A549 (cell line): ENCODE results near the gene ANK2. TPM values are rescaled to one million over a fixed set of nuclear protein-coding genes. Genes with fewer than 3 reads are reported as not detected.

Experiments
- ATAC-seq, 2 experiments: fragments of 200-7000 bp in 1 of 2; fragments of >200 bp in 1 of 2; cut with Nextera tagmentation in 1 of 2; cut with Tn5 transposase in 1 of 2; 3 replicates each; pipeline versions ENCODE4 v1.8.0 to v1.9.1; 2018 to 2020; ENCODE audit warnings: mild to moderate bottlenecking in 1 of 2, moderate library complexity in 1 of 2
- CTCF ChIA-PET: fragments of 300-600 bp; sonication (Branson Sonifier 250); formaldehyde crosslinking; extraction: SDS; loops from one replicate; lab custom pipeline; 2021; ENCODE audit warnings: antibody characterized with exemption, inconsistent platforms; lab: Yijun Ruan, JAX
- POLR2A ChIA-PET: fragments of 350-600 bp; formaldehyde crosslinking; extraction: SDS; loops from one replicate; lab custom pipeline; 2021; ENCODE audit warnings: antibody characterized with exemption, inconsistent platforms; lab: Yijun Ruan, JAX
- DNase-seq, 2 experiments: peaks; one replicate each; pipeline versions ENCODE4 v3.0.0 to v3.0.0-alpha.2; 2011 to 2016; ENCODE audit warnings: low read depth in 1 of 2, low spot score in 1 of 2
- FAIRE-seq: peaks from 2 replicates; lab custom pipeline; 2011; peaks lifted over from hg19 to GRCh38; lab: Jason Lieb, UNC
- H3K27ac ChIP-seq, 2 experiments: fragments of >200 bp; sonication (Bioruptor Twin); formaldehyde crosslinking; 3 replicates each; pipeline ENCODE4 v1.5.1; 2016 to 2017
- H3K4me1 ChIP-seq: fragments of >200 bp; sonication (Bioruptor Twin); formaldehyde crosslinking; 3 replicates; pipeline ENCODE4 v1.6.1; 2016
- H3K4me2 ChIP-seq: fragments of >200 bp; sonication (Bioruptor Twin); formaldehyde crosslinking; 3 replicates; pipeline ENCODE4 v1.6.1; 2016
- H3K4me3 ChIP-seq: fragments of >200 bp; sonication (Bioruptor Twin); formaldehyde crosslinking; 3 replicates; pipeline ENCODE4 v1.5.1; 2016
- H3K9me3 ChIP-seq: fragments of >200 bp; sonication (Bioruptor Twin); formaldehyde crosslinking; 3 replicates; pipeline ENCODE4 v1.6.1; 2016
- BHLHE40 ChIP-seq: IDR thresholded peaks from 2 replicates; pipeline ENCODE4 v1.6.1; 2012; ENCODE audit warnings: low read depth, low read length, inconsistent platforms
- CBX2 ChIP-seq: fragments of 200-600 bp; sonication (generic); IDR thresholded peaks from 2 replicates; pipeline ENCODE4 v1.6.1; 2016; ENCODE audit warnings: low read depth, mild to moderate bottlenecking, borderline replicate concordance
- CEBPB ChIP-seq, 2 experiments: fragments of >200 bp in 1 of 2; sonication (Bioruptor Twin) in 1 of 2; formaldehyde crosslinking in 1 of 2; IDR thresholded peaks; 2 replicates each; pipeline ENCODE4 v1.6.1; 2012 to 2016
- CHD2 ChIP-seq: fragments of 150-350 bp; IDR thresholded peaks from 2 replicates; pipeline ENCODE4 v1.6.1; 2014; ENCODE audit warnings: low read length; ENCODE audit not compliant: partially characterized antibody
- CHD4 ChIP-seq: fragments of 200-600 bp; sonication (generic); IDR thresholded peaks from 2 replicates; pipeline ENCODE4 v1.6.1; 2016; ENCODE audit warnings: antibody characterized with exemption, mild to moderate bottlenecking, borderline replicate concordance
- FOSB ChIP-seq: fragments of 250-450 bp; sonication (Bioruptor Pico); IDR thresholded peaks from 2 replicates; pipeline ENCODE4 v1.5.0; 2020; ENCODE audit warnings: mild to moderate bottlenecking, moderate library complexity
- FOSL2 ChIP-seq, 2 experiments: fragments of 450-650 bp in 1 of 2; fragments of >200 bp in 1 of 2; sonication (Bioruptor Twin) in 1 of 2; formaldehyde crosslinking; IDR thresholded peaks; 2 replicates each; pipeline versions ENCODE4 v1.5.0 to v1.6.1; 2016 to 2020; ENCODE audit warnings: mild to moderate bottlenecking in 1 of 2, moderate library complexity in 1 of 2
- GATA3 ChIP-seq: IDR thresholded peaks from 2 replicates; pipeline ENCODE4 v1.6.1; 2012; ENCODE audit warnings: borderline replicate concordance
- HDAC2 ChIP-seq: fragments of 200-600 bp; sonication (generic); IDR thresholded peaks from 2 replicates; pipeline ENCODE4 v1.6.1; 2016
- HOXA7 ChIP-seq: fragments of 250-450 bp; sonication (Bioruptor Pico); IDR thresholded peaks from 2 replicates; pipeline ENCODE4 v1.5.0; 2020; ENCODE audit warnings: mild to moderate bottlenecking, moderate library complexity
- JUNB ChIP-seq: fragments of >200 bp; sonication (Bioruptor Twin); formaldehyde crosslinking; IDR thresholded peaks from 2 replicates; pipeline ENCODE4 v1.6.1; 2016
- KDM1A ChIP-seq: fragments of 200-600 bp; sonication (generic); IDR thresholded peaks from 2 replicates; pipeline ENCODE4 v1.6.1; 2016; ENCODE audit warnings: low read depth, mild to moderate bottlenecking
- MAFK ChIP-seq: fragments of 450-650 bp; IDR thresholded peaks from 2 replicates; pipeline ENCODE4 v1.6.1; 2014; ENCODE audit not compliant: partially characterized antibody
- MAZ ChIP-seq: fragments of 150-350 bp; IDR thresholded peaks from 2 replicates; pipeline ENCODE4 v1.6.1; 2014; ENCODE audit warnings: antibody characterized with exemption, low read depth, low read length, borderline replicate concordance
- PHF8 ChIP-seq: fragments of 200-600 bp; sonication (generic); IDR thresholded peaks from 2 replicates; pipeline ENCODE4 v1.6.1; 2016; ENCODE audit warnings: low read depth, mild to moderate bottlenecking, antibody characterized with exemption, moderate library complexity, borderline replicate concordance
- POLR2AphosphoS2 ChIP-seq: conservative IDR thresholded peaks from 2 replicates; pipeline ENCODE4 v1.6.1; 2012; ENCODE audit warnings: low read length, improper control_type of control experiment, inconsistent platforms
- RARB ChIP-seq: fragments of 250-450 bp; sonication (Bioruptor Pico); IDR thresholded peaks from 2 replicates; pipeline ENCODE4 v1.8.0; 2021; ENCODE audit warnings: mild to moderate bottlenecking, moderate library complexity
- RCOR1 ChIP-seq: fragments of 150-350 bp; IDR thresholded peaks from 2 replicates; pipeline ENCODE4 v1.6.1; 2014; ENCODE audit warnings: antibody characterized with exemption, low read length, low read depth
- RNF2 ChIP-seq: fragments of 200-600 bp; sonication (generic); IDR thresholded peaks from 2 replicates; pipeline ENCODE4 v1.6.1; 2016; ENCODE audit warnings: low read depth, mild to moderate bottlenecking, antibody characterized with exemption, moderate library complexity, borderline replicate concordance
- SMC3 ChIP-seq: fragments of >200 bp; sonication (Bioruptor Twin); formaldehyde crosslinking; IDR thresholded peaks from 3 replicates; pipeline ENCODE4 v1.6.1; 2018; ENCODE audit warnings: inconsistent platforms
- ZSCAN20 ChIP-seq: fragments of 250-450 bp; sonication (Bioruptor Pico); IDR thresholded peaks from 2 replicates; pipeline ENCODE4 v1.8.0; 2022; ENCODE audit warnings: mild to moderate bottlenecking, moderate library complexity
- WGBS: methylation state at CpG from one replicate; pipeline ENCODE4 v1.1.6; 2017; ENCODE audit errors: missing lambda C conversion rate; 5-methylcytosine and 5-hydroxymethylcytosine counted together
- polyA plus RNA-seq, 4 experiments: library from polyadenylated mRNA; depleted of rRNA in 3 of 4; stranded (reverse); fragments of >200 nt; fragmentation: RNase III in 1 of 4; extraction: RNeasy Plus Mini Kit Qiagen cat#74134 plus additional on column Dnase treatment in 1 of 4; gene quantifications; 2 replicates in 3 of 4; 3 replicates in 1 of 4; pipeline ENCODE4 v1.2.3, GENCODE V29; 2011 to 2017
- TF ChIP-seq, protein P1 (sequence below): fragments of >200 bp; sonication (Bioruptor Twin); formaldehyde crosslinking; IDR thresholded peaks from 3 replicates; pipeline ENCODE4 v1.5.1; 2016
- TF ChIP-seq, protein P2 (sequence below): IDR thresholded peaks from 2 replicates; pipeline ENCODE4 v1.6.1; 2012
- TF ChIP-seq, protein P3 (sequence below): fragments of 250-450 bp; sonication (Bioruptor Pico); IDR thresholded peaks from 2 replicates; pipeline ENCODE4 v1.5.0; 2020; ENCODE audit warnings: low read depth, mild to moderate bottlenecking, moderate library complexity
- TF ChIP-seq, protein P4 (sequence below): fragments of 450-650 bp; IDR thresholded peaks from 2 replicates; pipeline ENCODE4 v1.6.1; 2014; ENCODE audit warnings: antibody characterized with exemption

The ANK2 gene
- polyA plus RNA-seq, 2 of the 4 experiments (the other 2 are of a cell fraction) = 1.4 to 3.1 TPM

DNA sequence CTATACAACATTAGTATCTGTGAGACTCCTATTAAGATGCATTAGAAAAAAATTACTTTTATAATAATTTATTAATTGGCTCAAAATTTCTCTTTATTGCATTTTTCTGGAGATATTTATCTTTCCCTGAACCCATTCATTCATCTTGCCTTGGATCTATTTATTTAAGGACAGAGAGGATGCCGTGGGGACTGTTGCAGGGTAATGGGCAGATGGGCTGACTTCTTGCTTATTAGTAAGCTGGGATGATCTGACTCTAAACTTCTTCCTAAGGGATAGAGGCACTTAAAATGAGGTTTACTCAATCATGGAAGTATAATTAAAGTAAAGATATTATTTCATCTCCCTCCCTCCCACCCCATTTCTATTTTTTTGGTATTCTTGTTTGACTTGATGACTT lies 18.2 kb upstream of the ANK2 start:
- FAIRE-seq (no peak), DNase-seq (no peak), ATAC-seq (no peak)
- Histone ChIP-seq H3K4me1 (no peaks in the 10 kb centered on the region), H3K27ac (no peak overlapping the region), H3K4me3 (no peak overlapping the region), H3K4me2 (no peak overlapping the region), H3K9me3 (no peaks in the 10 kb centered on the region)
- POLR2A ChIA-PET = no interaction called here
- 14% methylated on average over 1 of the region's 1 CpG for WGBS
- CTCF ChIA-PET = no interaction called here
- TF ChIP-seq, protein P1, sequence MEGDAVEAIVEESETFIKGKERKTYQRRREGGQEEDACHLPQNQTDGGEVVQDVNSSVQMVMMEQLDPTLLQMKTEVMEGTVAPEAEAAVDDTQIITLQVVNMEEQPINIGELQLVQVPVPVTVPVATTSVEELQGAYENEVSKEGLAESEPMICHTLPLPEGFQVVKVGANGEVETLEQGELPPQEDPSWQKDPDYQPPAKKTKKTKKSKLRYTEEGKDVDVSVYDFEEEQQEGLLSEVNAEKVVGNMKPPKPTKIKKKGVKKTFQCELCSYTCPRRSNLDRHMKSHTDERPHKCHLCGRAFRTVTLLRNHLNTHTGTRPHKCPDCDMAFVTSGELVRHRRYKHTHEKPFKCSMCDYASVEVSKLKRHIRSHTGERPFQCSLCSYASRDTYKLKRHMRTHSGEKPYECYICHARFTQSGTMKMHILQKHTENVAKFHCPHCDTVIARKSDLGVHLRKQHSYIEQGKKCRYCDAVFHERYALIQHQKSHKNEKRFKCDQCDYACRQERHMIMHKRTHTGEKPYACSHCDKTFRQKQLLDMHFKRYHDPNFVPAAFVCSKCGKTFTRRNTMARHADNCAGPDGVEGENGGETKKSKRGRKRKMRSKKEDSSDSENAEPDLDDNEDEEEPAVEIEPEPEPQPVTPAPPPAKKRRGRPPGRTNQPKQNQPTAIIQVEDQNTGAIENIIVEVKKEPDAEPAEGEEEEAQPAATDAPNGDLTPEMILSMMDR = no peak
- TF ChIP-seq FOSB = no peak
- TF ChIP-seq CHD4 = no peak
- no peak for TF ChIP-seq JUNB
- TF ChIP-seq FOSL2 (IDR thresholded peaks at IDR 0.05) = no peak
- TF ChIP-seq FOSL2 (CRISPR knock-in tag; IDR thresholded peaks at IDR 0.05) = no peak
- TF ChIP-seq SMC3 = no peak
- TF ChIP-seq MAFK = no peak
- TF ChIP-seq RARB (CRISPR knock-in tag) = no peak
- no peak for TF ChIP-seq ZSCAN20 (CRISPR knock-in tag)
- TF ChIP-seq HDAC2 = no peak
- TF ChIP-seq CEBPB (IDR thresholded peaks at IDR 0.05) = no peak
- no peak for TF ChIP-seq BHLHE40
- TF ChIP-seq, protein P2, sequence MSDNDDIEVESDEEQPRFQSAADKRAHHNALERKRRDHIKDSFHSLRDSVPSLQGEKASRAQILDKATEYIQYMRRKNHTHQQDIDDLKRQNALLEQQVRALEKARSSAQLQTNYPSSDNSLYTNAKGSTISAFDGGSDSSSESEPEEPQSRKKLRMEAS = no peak
- TF ChIP-seq POLR2AphosphoS2 = no peak

DNA sequence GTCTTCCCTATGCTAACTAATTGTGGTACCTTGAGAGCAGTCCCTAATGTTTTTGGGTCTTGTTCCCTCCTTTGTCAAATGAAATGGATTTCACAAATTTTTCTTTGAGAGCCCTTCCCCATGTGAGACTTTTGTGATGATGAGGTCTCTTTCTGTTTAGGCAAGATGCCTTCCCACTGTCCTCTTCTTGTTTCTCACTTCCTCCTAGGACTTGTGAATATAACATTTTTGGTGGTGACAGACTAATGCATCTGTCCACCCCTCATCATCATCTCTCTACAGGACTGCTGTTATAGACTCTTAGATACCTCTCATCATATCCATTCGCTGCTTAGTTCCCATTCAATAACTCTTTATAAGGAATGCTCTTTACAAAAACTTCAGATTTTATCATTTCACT lies 8.7 kb upstream of the ANK2 start:
- ChIA-PET POLR2A (no interaction called here), CTCF (no interaction called here)
- Histone ChIP-seq H3K4me2 (no peak overlapping the region), H3K4me1 (no peaks in the 10 kb centered on the region), H3K27ac (no peak overlapping the region)
- ATAC-seq = no peak
- DNase-seq = no peak
- 27% methylated on average over 1 of the region's 1 CpG for WGBS
- FAIRE-seq = no peak
- no peak for TF ChIP-seq CHD2
- no peak for TF ChIP-seq HOXA7 (CRISPR knock-in tag)
- TF ChIP-seq MAZ = no peak
- TF ChIP-seq HDAC2 = no peak
- TF ChIP-seq GATA3 = no peak
- TF ChIP-seq, protein P3, sequence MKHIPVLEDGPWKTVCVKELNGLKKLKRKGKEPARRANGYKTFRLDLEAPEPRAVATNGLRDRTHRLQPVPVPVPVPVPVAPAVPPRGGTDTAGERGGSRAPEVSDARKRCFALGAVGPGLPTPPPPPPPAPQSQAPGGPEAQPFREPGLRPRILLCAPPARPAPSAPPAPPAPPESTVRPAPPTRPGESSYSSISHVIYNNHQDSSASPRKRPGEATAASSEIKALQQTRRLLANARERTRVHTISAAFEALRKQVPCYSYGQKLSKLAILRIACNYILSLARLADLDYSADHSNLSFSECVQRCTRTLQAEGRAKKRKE = no peak
- no peak for TF ChIP-seq RNF2
- TF ChIP-seq, protein P4, sequence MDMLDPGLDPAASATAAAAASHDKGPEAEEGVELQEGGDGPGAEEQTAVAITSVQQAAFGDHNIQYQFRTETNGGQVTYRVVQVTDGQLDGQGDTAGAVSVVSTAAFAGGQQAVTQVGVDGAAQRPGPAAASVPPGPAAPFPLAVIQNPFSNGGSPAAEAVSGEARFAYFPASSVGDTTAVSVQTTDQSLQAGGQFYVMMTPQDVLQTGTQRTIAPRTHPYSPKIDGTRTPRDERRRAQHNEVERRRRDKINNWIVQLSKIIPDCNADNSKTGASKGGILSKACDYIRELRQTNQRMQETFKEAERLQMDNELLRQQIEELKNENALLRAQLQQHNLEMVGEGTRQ = no peak
- TF ChIP-seq RCOR1 = no peak
- TF ChIP-seq CBX2 = no peak
- no peak for TF ChIP-seq KDM1A
- no peak for TF ChIP-seq PHF8
- TF ChIP-seq, all 56 proteins: peak for 0
- no peaks in the 10 kb centered on the region for H3K9me3 ChIP-seq
- H3K4me3 ChIP-seq = no peak overlapping the region
